Calu3 (cell line): ENCODE results near the gene IL17RB. TPM values are rescaled to one million over a fixed set of nuclear protein-coding genes. Genes with fewer than 3 reads are reported as not detected.

ENCODE experiments used
- BruUV-seq: library from RNA; stranded (reverse); fragments of 400-500 nt; replicated peaks from 2 replicates; lab custom pipeline; 2021; lab: Mats Ljungman, UMichigan
- CTCF ChIA-PET: fragments of 300-600 bp; sonication (Branson Sonifier 250); formaldehyde crosslinking; loops from one replicate; lab custom pipeline; 2022; ENCODE audit warnings: antibody characterized with exemption; lab: Charles Lee
- DNase-seq: peaks from one replicate; pipeline ENCODE4 v3.0.0; 2022
- H3K27ac Mint-ChIP-seq: one replicate; pipeline ENCODE4 v1.8.0; 2022; ENCODE audit warnings: mixed read lengths; ENCODE audit not compliant: unreplicated experiment
- H3K27me3 Mint-ChIP-seq: one replicate; pipeline ENCODE4 v1.8.0; 2022; ENCODE audit warnings: mixed read lengths; ENCODE audit not compliant: unreplicated experiment
- H3K36me3 Mint-ChIP-seq: one replicate; pipeline ENCODE4 v1.8.0; 2022; ENCODE audit warnings: mild to moderate bottlenecking, moderate library complexity, mixed read lengths; ENCODE audit not compliant: insufficient read depth, unreplicated experiment
- H3K4me1 Mint-ChIP-seq: one replicate; pipeline ENCODE4 v1.8.0; 2022; ENCODE audit warnings: mild to moderate bottlenecking, low read depth, mixed read lengths; ENCODE audit not compliant: unreplicated experiment
- H3K4me3 Mint-ChIP-seq: one replicate; pipeline ENCODE4 v1.8.0; 2022; ENCODE audit warnings: mild to moderate bottlenecking, low read depth, moderate library complexity, mixed read lengths; ENCODE audit not compliant: unreplicated experiment
- H3K9me3 Mint-ChIP-seq: one replicate; pipeline ENCODE4 v1.8.0; 2022; ENCODE audit warnings: low read depth, mixed read lengths; ENCODE audit not compliant: unreplicated experiment
- CTCF ChIP-seq: fragments of 200-600 bp; IDR thresholded peaks from one replicate; pipeline ENCODE4 v1.8.0; 2022; ENCODE audit warnings: antibody characterized with exemption; ENCODE audit not compliant: unreplicated experiment
- intact Hi-C: fragments of 100-400 bp; cut with micrococcal nuclease; formaldehyde crosslinking; loops from one replicate; pipeline ENCODE4 v1.10.0; 2022; ENCODE audit not compliant: unreplicated experiment
- total RNA-seq: library from RNA; stranded (reverse); gene quantifications from 2 replicates; pipeline ENCODE4 v1.2.3, GENCODE V29; 2022

Gene IL17RB
- total RNA-seq, 1 experiment from 2014 or later: 21.9 TPM

- DNase-seq: peak; percentile 29
- peaks cover 6% of the 10 kb centered on the region for H3K36me3 Mint-ChIP-seq
- no peak for TF ChIP-seq CTCF
- intact Hi-C loops: no loop called here
- no TSS peak for BruUV-seq
- no peaks in the 10 kb centered on the region for H3K9me3 Mint-ChIP-seq
- peaks cover 25% of the 10 kb centered on the region for H3K4me1 Mint-ChIP-seq
- H3K27me3 Mint-ChIP-seq: no peaks in the 10 kb centered on the region
- no peak overlapping the region for H3K27ac Mint-ChIP-seq
- no peak overlapping the region for H3K4me3 Mint-ChIP-seq
- CTCF ChIA-PET: no interaction called here
Measured at GRCh38 chr3:53804697-53805462, 41.5 kb upstream of the IL17RB start.

GRCh38 chr3:53805463-53806159 is 40.8 kb upstream of the IL17RB start:
- no TSS peak for BruUV-seq
- CTCF ChIA-PET: no interaction called here
- Mint-ChIP-seq H3K27me3 (no peaks in the 10 kb centered on the region), H3K9me3 (no peaks in the 10 kb centered on the region), H3K4me3 (no peak overlapping the region), H3K4me1 (peaks cover 25% of the 10 kb centered on the region), H3K27ac (no peak overlapping the region), H3K36me3 (peaks cover 6% of the 10 kb centered on the region)
- no peak for DNase-seq
- no peak for TF ChIP-seq CTCF
- intact Hi-C loops: no loop called here

GRCh38 chr3:53806182-53807116 is 39.9 kb upstream of the IL17RB start:
- peak; percentile 14 for DNase-seq
- TF ChIP-seq CTCF: no peak
- BruUV-seq: no TSS peak
- intact Hi-C loops: no loop called here
- H3K4me3 Mint-ChIP-seq: no peak overlapping the region
- no peaks in the 10 kb centered on the region for H3K9me3 Mint-ChIP-seq
- H3K27ac Mint-ChIP-seq: no peak overlapping the region
- peaks cover 25% of the 10 kb centered on the region for H3K4me1 Mint-ChIP-seq
- H3K36me3 Mint-ChIP-seq: peaks cover 12% of the 10 kb centered on the region
- CTCF ChIA-PET: no interaction called here
- no peaks in the 10 kb centered on the region for H3K27me3 Mint-ChIP-seq

DNA sequence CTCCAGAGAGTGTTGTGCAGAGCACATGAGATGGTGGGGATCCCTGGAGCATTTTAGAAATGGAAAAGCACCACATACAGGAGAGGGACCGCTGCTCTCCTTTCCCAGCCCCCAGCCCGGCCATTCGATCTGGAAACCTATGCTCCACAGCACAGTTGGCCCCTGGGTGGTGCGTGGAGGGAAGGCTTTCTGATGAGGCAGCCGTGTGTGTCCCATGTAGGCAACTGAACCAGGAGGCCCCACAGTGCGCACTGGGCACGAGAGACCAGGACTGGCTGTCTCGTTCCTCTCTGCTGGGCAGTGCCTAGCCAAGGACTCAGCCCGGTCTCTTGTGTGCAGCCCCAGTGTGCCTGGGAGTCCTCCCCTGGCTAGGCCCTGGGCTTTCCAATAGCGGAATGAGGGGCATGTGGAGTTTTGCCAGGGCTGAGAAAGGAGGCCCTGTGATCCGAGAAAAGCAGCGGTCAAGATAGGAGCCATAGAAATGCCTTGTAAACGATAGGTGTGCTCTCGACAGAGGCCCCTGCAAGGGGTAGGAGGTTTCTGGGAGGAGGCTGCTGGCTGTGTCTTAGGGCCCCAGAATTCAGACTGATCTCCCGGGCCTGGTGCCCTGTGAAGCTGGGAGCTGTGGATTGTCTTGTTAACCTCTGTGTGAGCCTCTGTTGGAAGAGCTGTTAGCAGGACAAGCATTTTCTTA is 39.1 kb upstream of the IL17RB start:
- H3K4me1 Mint-ChIP-seq: peaks cover 25% of the 10 kb centered on the region
- H3K27ac Mint-ChIP-seq: no peak overlapping the region
- H3K9me3 Mint-ChIP-seq: no peaks in the 10 kb centered on the region
- no peak for DNase-seq
- no TSS peak for BruUV-seq
- CTCF ChIA-PET: no interaction called here
- H3K36me3 Mint-ChIP-seq: peaks cover 12% of the 10 kb centered on the region
- no peak overlapping the region for H3K4me3 Mint-ChIP-seq
- no peaks in the 10 kb centered on the region for H3K27me3 Mint-ChIP-seq
- TF ChIP-seq CTCF: no peak
- intact Hi-C loops: no loop called here
